GM21367 (cell line): ENCODE measurements around the gene CEP104.

ENCODE experiments used
- ATAC-seq: cut with Tn5 transposase; IDR thresholded peaks from one replicate; pipeline ENCODE4 v1.9.1; 2021; ENCODE audit not compliant: unreplicated experiment

The CEP104 gene

DNA sequence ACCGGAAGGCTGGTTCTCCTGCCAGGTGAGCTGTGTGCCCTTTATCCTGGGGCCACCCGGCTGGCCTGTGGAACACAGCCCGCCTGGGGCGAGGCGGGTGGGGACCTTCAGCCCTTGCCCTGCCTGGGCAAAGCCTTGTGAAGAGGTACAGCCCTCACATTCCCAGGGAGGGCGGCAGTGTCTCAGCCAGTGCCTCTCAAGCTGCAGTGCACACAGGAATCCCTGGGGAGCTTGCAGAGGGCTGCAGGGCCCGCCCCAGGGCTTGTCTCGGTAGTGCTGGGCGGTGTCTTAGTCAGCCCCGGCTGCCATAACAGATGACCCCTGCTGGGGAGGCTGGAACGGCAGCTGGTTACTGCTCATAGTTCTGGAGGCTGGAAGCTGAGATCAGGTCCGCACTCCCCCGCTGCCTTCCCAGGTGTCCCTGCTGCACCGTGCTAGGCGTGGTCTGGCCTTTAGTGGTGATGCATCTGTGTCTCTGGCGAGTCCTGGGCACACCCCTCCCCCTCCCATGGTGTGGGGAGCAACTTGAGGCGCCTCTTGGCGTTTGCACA, 12.8 kb upstream of the CEP104 start:
- ATAC-seq: no peak

DNA sequence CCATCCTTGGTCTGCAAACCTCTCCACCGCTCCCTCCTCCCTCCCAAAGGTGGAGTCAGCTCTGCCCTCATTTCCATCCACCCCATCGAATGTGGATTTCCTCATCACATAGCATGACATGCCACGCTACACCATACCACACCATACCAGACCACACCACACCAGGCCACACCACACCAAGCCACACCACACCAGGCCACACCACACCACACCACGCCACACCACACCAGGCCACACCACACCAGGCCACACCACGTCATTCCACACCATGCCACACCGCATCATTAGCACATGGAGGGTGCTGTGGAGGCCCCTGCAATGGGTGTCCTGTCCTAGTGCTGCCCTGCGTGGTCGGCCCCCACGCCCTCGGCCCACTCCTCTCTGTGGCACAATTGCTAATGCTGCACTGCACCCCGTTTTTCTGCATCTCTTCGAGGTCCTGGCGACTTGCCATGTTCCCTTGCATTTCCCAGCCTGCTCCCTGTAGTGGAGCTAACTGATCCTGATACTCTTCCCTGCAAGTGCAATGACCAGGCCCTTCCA, 11.5 kb upstream of the CEP104 start:
- ATAC-seq: no peak

DNA sequence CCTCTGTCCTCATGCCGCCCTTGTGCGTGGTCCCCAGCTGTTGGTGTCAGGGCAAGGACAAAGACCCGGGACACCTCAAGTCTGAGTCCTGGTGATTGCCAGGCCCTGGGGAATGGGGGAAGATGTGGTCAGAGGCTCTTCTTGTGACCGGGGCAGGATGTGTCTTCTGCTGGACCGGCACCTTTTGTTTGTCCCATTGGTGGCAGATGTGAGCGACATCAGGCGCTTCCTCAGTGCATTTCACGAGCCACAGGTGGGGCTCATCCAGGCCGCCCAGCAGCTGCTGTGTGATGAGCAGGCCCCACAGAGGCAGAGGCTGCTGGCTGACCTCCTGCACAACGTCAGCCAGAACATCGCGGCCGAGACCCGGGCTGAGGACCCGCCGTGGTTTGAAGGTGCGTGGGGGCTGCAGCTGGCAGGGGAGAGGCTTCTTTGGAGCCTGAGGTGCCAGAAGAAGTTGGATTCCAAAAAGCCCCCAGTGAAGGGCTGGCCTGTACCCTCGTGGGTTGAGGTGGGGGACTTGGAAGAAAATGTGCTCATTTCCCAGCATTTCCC, 8.7 kb upstream of the CEP104 start:
- ATAC-seq: no peak

DNA sequence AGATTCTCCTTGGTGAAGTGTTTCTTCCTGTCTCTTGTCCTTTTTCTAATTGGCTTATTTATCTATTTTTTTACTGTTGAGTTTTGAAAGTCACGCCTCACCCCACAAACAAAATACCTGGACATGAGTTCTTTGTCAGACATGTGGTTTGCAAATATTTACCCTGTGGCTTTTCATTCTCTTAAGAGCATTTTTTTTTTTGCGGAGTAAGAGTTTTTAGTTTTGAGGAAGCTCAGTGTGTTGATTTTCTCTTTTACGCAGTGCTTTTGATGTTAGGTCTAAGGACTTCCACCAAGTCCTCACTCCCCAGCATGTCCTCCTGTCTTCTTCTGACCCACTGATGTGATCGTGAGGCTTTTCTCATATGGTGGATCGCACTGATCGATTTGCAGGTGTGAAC, 7.9 kb upstream of the CEP104 start:
- ATAC-seq: no peak

DNA sequence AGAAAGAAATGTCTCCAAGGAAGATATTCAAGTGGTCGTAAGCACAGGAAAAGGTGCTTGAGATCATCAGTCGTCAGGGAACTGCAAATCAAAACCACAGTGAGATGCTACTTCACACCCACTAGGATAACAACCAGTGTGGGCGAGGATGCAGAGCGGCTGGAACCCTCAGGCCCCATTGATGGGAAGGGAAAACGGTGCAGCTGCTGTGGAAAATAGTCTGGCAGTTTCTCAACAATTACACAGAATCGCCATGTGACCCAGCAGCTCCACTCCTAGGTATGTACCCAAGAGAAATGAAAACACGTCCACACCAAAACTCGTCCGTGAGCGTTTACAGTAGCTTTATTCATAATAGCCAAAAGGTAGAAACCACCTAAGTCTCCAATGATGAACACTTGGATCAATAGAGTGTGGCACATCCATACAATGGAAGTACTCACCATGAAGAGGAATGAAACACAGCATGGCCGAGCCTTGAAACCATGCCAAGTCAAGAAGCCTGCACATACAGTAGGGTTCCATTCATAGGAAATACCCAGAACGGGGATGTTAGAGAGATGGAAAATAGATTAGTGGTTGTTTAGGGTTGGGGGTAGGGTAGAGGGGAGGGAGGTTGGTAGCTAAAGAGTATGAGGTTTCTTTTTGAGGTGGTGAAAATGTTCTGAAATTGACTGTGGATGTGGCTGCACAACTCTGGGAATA, 6.4 kb upstream of the CEP104 start:
- ATAC-seq: no peak

DNA sequence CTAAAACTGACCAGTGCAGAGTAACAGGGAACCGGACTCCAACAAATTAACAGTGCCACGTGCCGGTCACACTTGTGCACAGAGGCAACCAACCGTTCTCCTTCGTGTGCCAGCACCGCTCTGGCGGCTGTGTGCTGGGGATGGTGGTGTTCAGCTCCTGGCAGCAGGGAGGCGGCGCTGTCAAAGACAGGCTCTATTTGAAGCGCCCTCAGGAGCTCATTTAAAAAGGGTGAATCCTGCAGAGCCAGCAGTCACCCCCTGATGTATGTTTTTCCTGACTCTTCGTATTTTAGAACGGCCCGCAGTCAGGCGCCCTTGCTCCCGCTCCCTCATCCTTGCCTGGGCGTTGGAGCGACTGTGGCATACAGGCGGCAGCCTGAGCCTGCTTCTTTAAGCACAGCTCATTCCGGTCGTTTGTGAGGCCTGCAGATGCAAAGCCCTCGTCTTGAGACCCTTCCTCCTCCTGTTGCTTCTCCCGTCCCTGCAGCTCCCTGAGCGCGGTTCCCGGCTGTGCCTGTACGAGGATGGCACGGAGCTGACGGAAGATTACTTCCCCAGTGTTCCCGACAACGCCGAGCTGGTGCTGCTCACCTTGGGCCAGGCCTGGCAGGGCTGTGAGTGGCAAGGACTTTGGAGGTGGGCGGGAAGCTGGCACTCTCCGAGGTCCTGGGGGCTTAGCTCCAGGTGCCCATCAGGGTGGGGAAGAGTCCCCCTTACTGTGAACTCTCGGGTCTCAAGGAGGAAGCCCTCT, 1.4 kb upstream of the CEP104 start:
- ATAC-seq: no peak

DNA sequence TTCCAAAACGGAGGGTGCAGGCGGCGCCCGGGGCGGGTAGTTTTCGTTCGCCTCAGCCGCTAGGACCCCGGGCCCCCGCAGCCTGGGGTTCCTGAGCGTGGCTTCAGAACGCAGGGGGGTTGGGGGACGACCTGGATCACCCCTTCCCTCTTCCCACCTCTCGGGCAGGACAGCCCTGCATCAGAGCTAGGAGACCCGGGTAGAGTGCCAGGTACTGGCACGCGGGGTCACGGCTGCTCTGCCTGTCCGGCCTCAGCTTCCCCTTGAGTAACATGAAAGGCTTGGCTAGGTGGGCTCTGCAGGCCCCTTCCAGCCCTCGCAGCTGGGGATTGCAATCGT, 749 bp upstream of the CEP104 start:
- no peak for ATAC-seq

DNA sequence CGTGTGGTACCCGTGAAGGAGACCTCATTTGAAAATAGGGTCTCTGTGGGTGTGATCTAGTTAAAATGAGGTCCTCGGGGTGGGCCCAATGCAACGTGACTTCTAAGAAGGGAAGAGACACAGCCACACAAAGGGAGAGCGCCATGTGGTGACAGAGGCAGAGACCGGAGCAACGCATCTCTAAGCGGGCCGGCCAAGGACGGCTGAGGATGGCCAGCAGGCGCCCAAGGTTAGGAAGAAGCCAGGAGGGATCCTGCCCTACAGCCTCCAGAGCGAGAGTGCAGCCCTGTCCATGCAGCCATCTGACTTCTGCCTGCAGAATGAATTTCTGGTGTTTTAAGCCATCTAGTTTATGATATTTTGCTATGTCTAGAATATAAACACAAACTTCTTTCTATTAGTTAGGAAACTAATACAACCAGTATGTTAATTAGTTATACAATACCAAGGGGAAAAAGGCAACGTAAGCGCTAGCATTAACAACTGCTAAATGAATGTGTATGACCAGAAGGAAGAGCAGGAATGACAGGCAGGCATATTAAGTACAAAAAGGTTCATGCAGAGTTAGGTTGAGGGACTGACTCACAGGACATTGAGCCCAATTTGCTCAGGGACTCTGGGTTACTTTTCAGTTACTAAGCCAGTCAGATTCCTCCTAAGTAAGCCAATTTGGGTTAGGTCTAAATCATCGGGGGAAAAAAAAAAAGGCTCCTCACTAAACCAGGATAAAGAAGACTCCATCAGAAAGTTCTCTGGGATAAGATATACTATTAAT, 4.1 kb downstream of the CEP104 start:
- ATAC-seq: no peak

DNA sequence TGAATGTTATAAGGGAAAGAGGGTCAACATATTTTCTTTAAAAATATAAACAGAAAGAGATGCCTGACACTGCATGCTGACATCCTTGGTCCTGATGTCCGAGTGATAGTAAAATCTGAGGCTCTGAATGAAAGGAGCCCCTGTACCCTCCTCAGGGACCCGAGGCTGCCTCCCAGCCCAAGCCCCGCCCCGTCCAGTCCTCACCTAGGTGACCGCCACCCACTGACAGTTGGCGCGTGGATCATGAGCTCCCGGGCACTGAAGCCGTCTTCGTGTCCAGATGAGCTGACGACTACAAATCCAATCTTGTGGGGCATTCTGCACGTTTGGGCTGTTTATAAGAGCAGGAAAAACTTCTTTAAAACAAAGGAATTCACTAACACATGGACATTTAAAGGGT, 4.9 kb downstream of the CEP104 start:
- no peak for ATAC-seq

DNA sequence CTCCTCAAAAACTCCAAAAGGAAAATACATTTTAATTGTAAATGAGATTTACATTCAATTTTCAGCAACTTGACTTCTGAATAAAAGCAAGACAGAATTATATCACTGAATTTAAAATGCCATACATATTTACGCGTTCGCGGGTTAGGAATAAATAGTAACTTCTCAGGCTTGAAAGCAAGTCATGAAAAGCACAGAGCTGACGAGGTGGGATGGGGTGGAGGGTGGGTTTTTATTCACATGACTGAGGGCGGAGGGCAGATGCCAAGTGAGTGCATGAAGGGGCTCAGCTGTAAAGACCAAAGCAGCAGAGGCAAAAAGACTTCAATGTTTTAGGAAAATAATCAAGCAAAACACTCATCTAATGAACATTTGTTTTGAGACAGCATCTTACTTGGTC, 5.7 kb downstream of the CEP104 start:
- ATAC-seq: no peak

DNA sequence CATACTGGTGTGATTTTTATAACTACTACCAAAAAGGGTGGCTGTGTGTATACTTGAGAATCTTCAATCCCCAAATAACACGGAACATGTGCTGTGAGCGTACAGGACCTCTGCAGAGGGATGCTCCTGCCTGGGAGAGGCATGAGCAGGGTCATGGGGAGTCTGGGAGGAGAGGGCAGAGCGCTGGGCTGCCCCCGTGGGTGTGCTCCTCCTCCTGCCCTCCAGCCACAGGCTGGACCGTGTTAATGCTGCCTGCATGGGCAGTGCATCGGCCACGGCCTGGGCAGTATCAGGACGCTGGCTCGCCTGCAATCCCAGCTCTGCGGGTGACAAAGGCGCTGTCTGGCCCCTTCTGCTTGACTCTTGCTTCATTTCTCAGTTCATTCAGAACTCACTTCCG, 6.2 kb downstream of the CEP104 start:
- ATAC-seq: no peak

DNA sequence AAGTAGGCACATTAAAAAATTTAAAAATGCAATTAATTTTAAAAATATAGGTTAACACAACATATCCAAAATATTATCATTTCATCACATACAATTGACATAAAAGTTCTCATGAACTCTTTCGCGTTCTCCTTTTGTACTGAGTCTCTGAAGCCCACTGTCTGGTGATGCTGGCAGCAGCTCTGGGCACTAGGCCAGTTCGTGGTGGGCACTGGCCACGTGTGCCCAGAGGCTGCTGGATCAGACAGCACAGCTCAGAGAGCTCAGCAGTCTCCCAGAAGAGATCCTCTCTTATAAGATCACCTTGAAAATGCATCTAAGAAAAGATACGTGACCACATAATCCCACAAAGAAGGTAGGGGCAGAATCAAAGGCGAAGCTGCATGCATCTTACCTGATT, 9.9 kb downstream of the CEP104 start:
- no peak for ATAC-seq

DNA sequence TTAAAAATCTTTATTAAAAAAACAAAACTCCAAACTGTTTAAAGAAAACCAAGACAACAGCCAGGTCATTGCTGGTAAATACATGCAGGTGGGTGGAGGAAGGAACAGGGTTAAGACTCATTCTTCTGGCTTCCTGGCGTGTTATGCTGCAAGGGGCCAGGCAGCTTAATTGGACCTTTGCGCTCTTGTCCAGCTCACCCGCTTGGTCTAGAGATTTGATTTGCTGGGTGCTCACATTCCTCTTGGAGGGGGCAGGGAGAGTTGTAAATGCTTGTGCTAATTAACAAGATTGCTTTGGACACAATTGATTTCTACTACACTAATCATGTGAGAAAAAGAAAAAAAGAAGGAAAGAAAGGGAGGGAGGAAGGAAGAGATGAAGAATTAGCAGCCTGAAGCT, 10.5 kb downstream of the CEP104 start:
- no peak for ATAC-seq

DNA sequence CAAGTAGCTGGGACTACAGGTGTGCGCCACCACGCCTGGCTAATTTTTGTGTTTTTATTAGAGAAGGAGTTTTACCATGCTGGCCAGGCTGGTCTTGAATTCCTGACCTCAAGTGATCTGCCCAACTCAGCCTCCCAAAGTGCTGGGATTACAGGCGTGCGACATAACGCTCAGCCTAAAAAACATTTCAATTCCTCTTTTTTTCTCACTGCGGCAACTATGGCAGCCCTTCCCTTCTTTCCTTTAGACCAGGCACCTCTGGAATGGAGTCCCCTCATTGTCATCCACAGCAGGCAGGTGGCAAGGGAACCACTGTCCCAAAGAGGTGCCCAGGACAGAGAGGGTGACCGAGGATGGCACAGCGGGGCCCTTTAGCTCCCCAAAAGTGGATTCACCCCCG, 14.1 kb downstream of the CEP104 start:
- no peak for ATAC-seq

DNA sequence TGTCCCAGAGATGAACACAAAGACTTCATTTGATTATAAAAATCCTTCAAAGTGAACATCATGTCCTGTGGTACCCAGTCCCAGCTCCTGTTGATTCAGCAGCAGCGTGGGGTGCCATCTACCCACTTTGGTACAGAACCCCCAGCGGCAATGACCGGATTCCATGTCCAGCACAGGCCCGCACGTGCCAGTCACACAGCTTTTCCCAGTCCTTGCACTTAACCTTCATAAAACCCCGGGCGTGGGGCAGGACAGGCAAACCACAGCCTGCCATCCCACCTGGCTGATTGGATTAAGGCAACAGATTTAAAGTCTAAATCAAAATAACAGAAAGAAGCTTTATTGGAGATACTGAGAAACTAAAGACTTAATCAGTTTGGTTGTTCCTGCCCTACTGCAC, 15.5 kb downstream of the CEP104 start:
- ATAC-seq: no peak

DNA sequence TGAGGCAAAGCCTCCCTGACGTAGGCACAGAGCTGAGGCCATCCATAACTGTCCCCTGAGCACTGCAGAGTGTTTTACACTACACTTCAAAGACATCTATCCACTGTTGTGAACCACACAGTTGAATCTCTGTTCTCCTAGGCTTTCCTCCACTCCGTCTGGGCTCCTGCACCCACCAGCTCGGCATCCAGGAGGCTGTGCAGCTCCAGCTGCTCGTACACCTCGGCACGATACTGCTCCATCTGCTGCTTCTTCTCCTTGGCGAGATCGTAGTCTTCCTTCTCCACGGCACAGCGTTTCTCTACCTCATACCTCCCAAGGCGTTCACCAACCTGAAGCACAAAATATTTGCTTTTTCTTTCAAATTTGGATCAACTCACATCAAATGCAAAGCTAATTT, 18.2 kb downstream of the CEP104 start:
- no peak for ATAC-seq

DNA sequence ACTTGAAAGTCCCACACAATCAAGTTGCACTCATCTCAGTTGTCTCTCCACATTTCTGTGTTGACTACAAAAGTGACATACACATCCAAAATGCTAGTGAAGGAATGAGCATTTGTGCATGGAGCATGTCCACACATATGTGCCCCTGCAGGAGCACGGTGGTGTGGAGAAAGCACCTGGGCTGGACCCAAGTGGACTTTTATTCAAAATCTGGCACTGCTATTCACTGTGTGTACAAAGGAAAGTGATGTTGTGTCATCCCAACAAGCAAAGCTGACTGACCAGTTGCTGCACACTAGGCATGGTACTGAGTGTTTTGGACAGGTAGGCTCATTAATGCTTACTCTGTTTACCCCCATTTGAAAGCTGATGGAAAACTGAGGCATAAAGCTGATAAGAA, 19.3 kb downstream of the CEP104 start:
- no peak for ATAC-seq

DNA sequence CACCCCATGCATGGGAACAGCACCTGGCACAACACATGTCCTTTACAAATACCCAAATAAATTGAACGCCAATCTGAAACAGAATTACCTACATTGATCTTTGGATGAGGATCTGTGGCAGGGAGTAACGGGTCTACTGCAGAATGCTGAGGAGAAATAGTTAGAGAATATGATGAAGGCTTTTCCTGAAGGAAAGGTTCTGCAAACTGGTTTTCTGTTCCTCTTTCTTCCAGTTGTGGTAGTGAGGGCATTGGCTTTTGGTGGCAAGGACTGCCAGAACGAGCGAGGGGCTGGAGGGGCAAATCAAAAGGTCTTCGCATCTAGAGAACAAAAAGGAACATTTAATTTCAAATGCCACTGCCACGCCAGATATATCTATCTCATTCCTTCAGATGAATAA, 19.8 kb downstream of the CEP104 start:
- ATAC-seq: no peak

DNA sequence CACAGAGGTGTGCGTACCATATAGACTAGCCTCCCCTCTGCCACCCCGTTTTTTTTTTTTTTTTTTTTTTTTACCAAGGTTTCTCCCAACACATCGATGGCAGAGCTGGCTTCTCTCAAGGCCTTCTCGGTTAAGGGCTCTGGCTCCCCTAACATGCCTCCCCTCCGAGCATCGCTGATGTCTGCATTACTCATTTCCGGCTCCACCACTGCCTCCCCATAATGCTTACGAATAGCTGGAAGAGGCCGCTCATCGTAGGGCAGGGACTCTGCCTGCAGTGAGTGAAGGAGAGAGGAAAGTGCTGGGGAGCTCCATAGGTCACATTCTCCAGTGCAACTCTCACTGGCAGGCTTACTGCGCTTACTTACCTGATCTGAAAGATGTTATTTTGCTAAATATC, 20.6 kb downstream of the CEP104 start:
- ATAC-seq: no peak

DNA sequence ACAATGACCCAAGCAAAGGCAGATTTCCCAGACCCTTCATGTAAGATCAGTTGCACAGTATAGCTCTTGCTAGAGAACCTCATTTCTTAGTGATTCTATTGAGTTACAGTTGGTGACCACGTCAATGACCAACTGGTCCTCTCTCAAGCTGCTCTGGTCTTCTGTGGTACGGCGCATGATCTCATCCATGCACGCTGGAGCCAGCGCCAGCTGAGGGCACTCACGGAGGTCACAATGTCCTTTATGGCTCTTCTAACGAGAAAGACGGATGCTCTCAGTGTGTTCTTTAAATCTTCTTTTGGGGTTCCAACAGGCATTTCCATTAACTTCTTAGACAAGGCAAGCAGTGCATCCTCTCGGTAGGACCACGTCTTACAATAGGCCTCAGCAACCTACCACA, 22.3 kb downstream of the CEP104 start:
- no peak for ATAC-seq

DNA sequence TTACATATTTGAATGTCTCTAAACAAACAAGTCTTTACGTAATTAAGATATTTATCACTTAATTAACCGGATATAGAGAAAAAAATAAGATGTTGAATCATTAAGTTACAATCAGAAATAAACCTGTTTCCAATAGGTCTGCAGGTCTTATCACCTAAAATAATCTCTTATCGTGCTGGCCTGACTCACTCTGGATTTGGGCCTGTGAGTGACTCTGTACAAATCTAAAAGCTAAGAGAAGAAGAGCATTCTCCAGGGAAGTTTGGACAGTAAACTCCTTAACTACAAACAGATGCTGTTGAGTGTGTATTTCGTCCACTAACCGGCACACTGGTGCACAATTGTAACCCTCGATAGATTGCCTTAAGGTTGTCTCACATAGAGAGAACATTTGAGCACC, 25.3 kb downstream of the CEP104 start:
- ATAC-seq: no peak
